ENCODE measurements around the gene PCDH17.

PCDH17 gene, protein sequence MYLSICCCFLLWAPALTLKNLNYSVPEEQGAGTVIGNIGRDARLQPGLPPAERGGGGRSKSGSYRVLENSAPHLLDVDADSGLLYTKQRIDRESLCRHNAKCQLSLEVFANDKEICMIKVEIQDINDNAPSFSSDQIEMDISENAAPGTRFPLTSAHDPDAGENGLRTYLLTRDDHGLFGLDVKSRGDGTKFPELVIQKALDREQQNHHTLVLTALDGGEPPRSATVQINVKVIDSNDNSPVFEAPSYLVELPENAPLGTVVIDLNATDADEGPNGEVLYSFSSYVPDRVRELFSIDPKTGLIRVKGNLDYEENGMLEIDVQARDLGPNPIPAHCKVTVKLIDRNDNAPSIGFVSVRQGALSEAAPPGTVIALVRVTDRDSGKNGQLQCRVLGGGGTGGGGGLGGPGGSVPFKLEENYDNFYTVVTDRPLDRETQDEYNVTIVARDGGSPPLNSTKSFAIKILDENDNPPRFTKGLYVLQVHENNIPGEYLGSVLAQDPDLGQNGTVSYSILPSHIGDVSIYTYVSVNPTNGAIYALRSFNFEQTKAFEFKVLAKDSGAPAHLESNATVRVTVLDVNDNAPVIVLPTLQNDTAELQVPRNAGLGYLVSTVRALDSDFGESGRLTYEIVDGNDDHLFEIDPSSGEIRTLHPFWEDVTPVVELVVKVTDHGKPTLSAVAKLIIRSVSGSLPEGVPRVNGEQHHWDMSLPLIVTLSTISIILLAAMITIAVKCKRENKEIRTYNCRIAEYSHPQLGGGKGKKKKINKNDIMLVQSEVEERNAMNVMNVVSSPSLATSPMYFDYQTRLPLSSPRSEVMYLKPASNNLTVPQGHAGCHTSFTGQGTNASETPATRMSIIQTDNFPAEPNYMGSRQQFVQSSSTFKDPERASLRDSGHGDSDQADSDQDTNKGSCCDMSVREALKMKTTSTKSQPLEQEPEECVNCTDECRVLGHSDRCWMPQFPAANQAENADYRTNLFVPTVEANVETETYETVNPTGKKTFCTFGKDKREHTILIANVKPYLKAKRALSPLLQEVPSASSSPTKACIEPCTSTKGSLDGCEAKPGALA (N-terminal part only)
- 0.09 to 0.24 reads per million in 2 experiments for total RNA-seq

- no peak for DNase-seq (ENCODE audit: low read depth)
Measured at GRCh38 chr13:57631596-57632275, at the start of gene PCDH17. Gene PCDH17, plus strand, starts transcription at chr13:57631744. Its CDS starts 803 bp downstream, at chr13:57632547.

DNA sequence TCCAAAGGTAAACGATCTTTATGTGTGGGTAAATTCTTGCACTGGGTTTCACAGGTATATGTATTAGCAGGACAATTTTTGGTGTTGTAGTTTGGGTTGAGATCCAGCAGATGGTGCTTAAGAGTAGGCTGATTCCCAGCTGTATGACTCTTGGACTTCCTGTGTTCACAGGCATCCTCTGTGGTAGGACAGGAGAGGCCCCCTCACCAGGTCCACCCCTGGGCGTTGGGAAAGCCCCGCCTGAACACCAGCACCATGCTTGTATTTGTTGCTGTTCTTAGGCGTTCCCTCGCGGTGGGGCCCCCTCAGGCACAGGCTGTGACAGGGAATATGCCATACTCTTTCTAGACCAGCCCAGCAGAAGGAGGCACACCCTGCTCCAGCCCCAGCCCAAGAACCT lies 49.5 kb upstream of the PCDH17 start:
- no peak for DNase-seq (ENCODE audit: low read depth)

- no peak for DNase-seq (ENCODE audit: low read depth)
Measured at GRCh38 chr13:57583529-57583928, 48.0 kb upstream of the PCDH17 start.

- no peak for DNase-seq (ENCODE audit: low read depth)
Measured at GRCh38 chr13:57588639-57589038, 42.9 kb upstream of the PCDH17 start.

DNA sequence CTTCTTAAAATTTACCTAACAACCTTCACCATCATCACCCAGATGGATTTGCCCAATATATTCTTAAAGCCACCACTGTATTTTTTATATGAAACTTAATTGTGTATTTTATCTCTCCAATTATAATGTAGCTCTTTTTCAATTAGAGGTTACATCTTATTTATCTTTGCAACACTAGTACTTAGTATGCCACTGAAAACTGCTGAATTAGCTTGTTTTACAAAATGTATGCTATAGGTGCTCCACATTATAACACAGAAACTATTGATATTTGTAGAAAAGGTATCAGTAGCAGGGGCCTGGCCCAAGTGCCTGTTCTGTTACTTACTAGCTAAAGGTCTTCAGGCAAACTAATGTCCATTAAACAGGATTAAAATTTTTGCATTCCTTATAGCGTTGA lies 35.8 kb upstream of the PCDH17 start:
- no peak for DNase-seq (ENCODE audit: low read depth)

GRCh38 chr13:57601536-57601935 lies 30.0 kb upstream of the PCDH17 start:
- no peak for DNase-seq (ENCODE audit: low read depth)

DNA sequence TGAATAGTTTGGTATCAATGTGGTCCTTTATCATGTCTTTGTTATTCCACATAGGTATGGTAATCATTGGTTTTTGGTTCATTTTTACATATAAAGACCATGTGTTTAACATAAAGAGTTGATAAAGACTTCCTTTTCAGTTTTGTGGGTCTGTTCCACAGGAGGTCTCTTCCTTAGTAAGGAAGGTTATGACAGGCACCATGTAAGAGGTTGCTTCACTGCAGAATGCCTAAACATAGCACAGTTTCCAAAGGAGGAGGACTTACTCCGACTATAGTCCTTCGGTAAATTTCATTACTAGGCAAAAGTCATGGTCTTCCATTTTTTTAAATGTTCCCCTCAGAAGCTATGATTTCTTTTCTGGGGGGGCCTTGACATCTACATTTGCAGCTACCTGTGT lies 27.1 kb upstream of the PCDH17 start:
- DNase-seq (ENCODE audit: low read depth), result no peak

DNA sequence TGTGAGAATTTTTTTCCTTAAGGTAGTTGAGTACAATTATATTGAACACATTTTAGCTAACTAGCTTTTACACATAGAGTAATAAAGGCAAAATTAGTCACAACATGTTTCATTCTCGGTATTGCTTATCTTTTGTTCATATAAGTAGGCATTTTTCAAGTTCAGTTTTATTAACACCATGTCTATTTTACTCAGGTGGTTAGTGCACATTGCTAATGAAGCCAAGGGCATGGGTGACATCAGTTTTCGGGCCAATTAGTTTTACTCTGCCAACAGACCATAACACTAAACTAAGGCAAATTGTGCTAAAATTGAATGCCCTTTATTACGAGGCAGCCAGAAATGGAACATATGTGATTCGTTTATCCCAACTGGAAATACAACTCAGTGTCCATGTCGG lies 19.6 kb upstream of the PCDH17 start:
- DNase-seq (ENCODE audit: low read depth), result no peak

DNA sequence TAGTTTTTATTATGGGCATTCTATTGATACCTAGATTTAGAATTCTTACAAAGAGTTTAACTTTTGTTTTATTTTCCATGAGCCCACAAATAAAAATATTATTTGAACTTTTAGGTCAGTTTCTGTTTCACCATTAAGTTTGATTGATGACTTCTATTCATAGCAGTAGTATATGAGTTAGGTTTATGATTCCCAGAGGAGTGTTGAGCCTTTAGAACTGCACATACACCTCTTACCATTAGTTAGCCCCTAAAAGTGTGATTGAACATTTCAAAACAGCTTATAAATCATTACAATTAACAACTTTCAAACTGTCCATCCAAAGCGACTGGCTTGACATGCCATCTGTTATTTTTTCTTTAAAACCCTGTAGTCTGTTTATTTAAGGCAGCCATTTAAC lies 19.0 kb upstream of the PCDH17 start:
- DNase-seq (ENCODE audit: low read depth), result no peak

- no peak for DNase-seq (ENCODE audit: low read depth)
Measured at GRCh38 chr13:57624565-57625435, 6.7 kb upstream of the PCDH17 start.

- no peak for DNase-seq (ENCODE audit: low read depth)
Measured at GRCh38 chr13:57627663-57628062, 3.9 kb upstream of the PCDH17 start.

DNA sequence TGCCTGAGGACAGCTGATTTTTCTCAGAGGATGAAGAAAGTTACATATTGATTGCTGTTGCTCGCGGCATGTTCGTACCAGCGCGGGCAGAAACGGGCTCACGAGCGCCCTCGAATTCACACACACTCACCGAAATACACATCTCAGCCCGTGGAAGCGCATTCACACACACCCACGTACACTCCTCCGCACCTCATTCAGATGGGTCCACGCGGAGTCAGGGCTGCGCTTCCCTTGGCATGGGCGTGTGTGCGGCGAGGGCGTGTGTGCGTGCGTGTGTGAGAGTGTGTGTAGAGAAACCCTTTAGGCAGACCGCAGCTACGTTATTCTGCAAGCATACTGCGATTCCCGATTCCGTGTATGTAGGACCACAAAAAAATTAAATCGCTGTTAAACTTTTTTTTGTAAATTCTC lies 2.1 kb upstream of the PCDH17 start:
- no peak for DNase-seq (ENCODE audit: low read depth)

- DNase-seq (ENCODE audit: low read depth), result no peak
Measured at GRCh38 chr13:57629821-57630235, 1.7 kb upstream of the PCDH17 start.

- no peak for DNase-seq (ENCODE audit: low read depth)
Measured at GRCh38 chr13:57630661-57631595, 616 bp upstream of the PCDH17 start.

DNA sequence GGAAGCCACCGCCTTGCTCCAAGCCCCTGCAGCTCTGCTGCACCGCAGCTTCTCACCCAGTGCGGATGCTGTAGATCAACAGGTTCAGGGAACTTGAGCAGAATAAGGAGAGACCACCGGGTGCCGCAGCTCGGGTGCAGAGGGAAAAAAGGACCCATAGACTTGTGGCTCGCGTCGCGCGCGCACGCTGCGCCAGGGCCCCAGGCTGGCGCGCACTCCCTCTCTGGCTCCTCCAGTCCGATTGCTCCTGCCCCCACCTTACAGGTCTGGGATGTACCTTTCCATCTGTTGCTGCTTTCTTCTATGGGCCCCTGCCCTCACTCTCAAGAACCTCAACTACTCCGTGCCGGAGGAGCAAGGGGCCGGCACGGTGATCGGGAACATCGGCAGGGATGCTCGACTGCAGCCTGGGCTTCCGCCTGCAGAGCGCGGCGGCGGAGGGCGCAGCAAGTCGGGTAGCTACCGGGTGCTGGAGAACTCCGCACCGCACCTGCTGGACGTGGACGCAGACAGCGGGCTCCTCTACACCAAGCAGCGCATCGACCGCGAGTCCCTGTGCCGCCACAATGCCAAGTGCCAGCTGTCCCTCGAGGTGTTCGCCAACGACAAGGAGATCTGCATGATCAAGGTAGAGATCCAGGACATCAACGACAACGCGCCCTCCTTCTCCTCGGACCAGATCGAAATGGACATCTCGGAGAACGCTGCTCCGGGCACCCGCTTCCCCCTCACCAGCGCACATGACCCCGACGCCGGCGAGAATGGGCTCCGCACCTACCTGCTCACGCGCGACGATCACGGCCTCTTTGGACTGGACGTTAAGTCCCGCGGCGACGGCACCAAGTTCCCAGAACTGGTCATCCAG lies 964 bp downstream of the PCDH17 start:
- no peak for DNase-seq (ENCODE audit: low read depth)

DNA sequence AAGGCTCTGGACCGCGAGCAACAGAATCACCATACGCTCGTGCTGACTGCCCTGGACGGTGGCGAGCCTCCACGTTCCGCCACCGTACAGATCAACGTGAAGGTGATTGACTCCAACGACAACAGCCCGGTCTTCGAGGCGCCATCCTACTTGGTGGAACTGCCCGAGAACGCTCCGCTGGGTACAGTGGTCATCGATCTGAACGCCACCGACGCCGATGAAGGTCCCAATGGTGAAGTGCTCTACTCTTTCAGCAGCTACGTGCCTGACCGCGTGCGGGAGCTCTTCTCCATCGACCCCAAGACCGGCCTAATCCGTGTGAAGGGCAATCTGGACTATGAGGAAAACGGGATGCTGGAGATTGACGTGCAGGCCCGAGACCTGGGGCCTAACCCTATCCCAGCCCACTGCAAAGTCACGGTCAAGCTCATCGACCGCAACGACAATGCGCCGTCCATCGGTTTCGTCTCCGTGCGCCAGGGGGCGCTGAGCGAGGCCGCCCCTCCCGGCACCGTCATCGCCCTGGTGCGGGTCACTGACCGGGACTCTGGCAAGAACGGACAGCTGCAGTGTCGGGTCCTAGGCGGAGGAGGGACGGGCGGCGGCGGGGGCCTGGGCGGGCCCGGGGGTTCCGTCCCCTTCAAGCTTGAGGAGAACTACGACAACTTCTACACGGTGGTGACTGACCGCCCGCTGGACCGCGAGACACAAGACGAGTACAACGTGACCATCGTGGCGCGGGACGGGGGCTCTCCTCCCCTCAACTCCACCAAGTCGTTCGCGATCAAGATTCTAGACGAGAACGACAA lies 1.8 kb downstream of the PCDH17 start:
- no peak for DNase-seq (ENCODE audit: low read depth)

DNA sequence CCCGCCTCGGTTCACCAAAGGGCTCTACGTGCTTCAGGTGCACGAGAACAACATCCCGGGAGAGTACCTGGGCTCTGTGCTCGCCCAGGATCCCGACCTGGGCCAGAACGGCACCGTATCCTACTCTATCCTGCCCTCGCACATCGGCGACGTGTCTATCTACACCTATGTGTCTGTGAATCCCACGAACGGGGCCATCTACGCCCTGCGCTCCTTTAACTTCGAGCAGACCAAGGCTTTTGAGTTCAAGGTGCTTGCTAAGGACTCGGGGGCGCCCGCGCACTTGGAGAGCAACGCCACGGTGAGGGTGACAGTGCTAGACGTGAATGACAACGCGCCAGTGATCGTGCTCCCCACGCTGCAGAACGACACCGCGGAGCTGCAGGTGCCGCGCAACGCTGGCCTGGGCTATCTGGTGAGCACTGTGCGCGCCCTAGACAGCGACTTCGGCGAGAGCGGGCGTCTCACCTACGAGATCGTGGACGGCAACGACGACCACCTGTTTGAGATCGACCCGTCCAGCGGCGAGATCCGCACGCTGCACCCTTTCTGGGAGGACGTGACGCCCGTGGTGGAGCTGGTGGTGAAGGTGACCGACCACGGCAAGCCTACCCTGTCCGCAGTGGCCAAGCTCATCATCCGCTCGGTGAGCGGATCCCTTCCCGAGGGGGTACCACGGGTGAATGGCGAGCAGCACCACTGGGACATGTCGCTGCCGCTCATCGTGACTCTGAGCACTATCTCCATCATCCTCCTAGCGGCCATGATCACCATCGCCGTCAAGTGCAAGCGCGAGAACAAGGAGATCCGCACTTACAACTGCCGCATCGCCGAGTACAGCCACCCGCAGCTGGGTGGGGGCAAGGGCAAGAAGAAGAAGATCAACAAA lies 2.6 kb downstream of the PCDH17 start:
- DNase-seq (ENCODE audit: low read depth), result no peak
